ENCODE measurements around the gene NUDT21.
A peak's percentile ranks its signal among the peaks of the same experiment; 100 is the strongest.

DNA sequence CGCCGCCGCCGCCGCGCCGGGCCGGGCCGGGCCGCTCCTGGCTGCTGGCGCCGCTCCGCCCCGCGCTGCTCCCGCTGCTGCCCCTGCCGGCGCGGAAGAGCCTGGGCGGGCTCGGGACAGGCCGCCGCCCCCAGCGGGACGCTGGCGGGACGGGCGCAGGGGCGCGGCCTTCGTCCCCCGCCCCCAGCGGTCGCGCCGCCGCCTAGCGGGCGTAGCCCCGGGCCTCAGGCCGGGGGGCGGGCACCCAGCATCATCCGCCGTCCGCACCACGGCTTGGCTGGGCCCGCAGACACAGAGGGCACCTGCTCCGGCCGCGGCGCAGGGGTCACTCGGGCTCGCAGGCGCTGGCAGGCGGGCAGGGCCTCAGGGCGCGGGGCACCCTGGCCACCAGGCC is 25.7 kb downstream of the NUDT21 start, which contains the start of gene AMFR:
- TF ChIP-seq, protein P1, sequence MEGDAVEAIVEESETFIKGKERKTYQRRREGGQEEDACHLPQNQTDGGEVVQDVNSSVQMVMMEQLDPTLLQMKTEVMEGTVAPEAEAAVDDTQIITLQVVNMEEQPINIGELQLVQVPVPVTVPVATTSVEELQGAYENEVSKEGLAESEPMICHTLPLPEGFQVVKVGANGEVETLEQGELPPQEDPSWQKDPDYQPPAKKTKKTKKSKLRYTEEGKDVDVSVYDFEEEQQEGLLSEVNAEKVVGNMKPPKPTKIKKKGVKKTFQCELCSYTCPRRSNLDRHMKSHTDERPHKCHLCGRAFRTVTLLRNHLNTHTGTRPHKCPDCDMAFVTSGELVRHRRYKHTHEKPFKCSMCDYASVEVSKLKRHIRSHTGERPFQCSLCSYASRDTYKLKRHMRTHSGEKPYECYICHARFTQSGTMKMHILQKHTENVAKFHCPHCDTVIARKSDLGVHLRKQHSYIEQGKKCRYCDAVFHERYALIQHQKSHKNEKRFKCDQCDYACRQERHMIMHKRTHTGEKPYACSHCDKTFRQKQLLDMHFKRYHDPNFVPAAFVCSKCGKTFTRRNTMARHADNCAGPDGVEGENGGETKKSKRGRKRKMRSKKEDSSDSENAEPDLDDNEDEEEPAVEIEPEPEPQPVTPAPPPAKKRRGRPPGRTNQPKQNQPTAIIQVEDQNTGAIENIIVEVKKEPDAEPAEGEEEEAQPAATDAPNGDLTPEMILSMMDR (conservative IDR thresholded peaks at IDR 0.05), result peak; percentile 75
- TF ChIP-seq ZFX (IDR thresholded peaks at IDR 0.05), result peak; percentile 64; the same call in 1 of the 2 replicates
